Activated CD4-positive, alpha-beta T cell treated with anti-CD3 and anti-CD28 coated beads for 1 hour (primary cell): ENCODE data around the gene PLPP6.
"Not testable (repeated sequence)": the region's sequence is repeated elsewhere in the genome, so short reads cannot be mapped to it uniquely, and the experiment has no call there.

Source experiments
- DNase-seq: peaks from one replicate; pipeline ENCODE4 v3.0.0-alpha.2; 2020

Gene PLPP6

GRCh38 chr9:4662108-4662988, at the start of gene PLPP6:
PLPP6 (plus strand) TSS chr9:4662294; CDS start chr9:4662376, 82 bp downstream.
- DNase-seq: peak; percentile 59

GRCh38 chr9:4614627-4615026, 47.5 kb upstream of the PLPP6 start:
- no peak for DNase-seq

GRCh38 chr9:4615251-4615650, 46.8 kb upstream of the PLPP6 start:
- DNase-seq: no peak

DNA sequence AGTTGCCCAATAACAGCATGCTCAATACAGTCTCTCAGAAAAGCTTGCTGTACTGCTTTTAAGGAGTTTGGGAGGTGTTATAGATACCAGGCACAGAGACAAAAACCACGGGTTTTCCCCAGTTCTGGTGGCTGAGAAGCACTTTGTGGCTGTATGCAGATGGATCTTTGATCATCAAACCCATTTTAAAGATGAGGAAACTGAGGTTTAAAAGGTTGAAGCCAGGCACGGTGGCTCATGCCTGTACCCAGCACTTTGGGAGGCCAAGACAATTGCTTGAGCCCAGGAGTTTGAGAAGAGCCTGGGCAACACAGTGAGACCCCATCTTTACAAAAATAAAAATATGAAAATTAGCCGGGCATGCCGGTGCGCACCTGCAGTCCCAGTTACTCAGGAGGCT, 46.3 kb upstream of the PLPP6 start:
- no peak for DNase-seq

- no peak for DNase-seq
Observed at GRCh38 chr9:4617752-4618151, 44.3 kb upstream of the PLPP6 start.

DNA sequence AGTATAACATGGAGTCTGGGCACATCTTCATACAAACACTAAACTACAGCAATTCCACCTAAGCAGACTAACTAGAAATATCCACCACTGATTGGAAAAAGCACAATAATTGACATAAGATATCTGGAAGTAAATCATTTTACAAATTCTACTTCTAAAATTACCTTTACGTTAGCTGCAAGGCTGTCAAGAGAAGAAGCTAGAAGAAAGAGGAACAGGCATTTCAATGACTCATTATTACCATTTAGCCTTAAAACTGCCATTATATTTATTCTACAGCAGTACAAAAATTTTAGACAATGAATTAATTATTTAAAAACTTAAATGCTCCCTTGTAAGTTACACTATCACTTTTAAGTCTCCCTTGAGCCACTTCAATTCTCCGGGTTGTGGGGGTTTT, 43.4 kb upstream of the PLPP6 start:
- no peak for DNase-seq

GRCh38 chr9:4620057-4620765, 41.9 kb upstream of the PLPP6 start:
- no peak for DNase-seq

DNA sequence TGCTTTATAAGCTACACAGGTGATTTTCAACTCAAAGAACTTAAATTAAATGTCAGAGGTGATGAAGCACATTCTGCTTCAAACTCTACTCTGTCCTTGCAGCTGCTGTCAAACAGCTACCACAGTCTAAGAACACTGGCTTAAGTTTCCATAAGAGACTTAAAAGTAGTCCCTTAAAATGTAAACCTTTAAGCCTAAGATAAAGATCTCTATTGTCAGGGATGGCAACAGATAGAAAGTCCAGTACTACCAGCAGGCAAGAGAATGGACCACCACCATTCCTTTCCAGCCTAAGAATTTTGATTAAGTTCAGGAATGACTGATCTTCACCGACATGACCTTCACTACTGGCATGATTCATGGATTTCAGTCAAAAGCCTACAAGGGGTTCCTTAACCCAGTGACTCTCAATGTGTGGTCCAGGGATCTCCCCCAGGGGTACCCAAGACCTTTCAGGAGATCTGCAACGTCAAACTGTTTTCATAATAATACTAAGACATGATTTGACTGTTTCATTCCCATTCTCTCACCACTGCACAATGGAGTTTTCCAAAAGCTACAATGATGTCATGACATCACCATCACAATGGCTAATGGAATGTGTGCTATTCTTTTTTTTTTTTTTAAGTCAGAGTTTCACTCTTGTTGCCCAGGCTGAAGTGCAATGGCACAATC, 41.1 kb upstream of the PLPP6 start:
- no peak for DNase-seq

- DNase-seq: no peak
Observed at GRCh38 chr9:4622016-4622415, 40.1 kb upstream of the PLPP6 start.

GRCh38 chr9:4630836-4631235, 31.3 kb upstream of the PLPP6 start:
- DNase-seq: no peak

DNA sequence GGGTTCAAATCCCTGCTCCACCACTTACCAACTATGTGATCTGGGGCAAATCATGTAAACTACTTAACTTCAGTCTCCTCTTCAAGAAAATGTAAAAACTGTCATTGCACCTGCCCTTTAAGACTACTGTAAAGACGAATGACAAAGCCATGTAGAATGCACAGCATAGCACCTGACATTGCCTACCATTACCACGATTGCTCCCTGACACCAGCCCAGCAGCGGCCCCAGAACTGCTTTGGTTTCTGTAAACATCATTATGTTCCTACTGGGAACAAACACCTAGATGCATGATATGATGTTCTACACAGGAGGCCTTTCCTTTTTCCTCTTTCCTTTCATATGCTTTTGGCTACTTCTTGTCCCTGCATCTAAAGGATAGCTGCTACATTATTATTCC, 23.1 kb upstream of the PLPP6 start:
- no peak for DNase-seq

DNA sequence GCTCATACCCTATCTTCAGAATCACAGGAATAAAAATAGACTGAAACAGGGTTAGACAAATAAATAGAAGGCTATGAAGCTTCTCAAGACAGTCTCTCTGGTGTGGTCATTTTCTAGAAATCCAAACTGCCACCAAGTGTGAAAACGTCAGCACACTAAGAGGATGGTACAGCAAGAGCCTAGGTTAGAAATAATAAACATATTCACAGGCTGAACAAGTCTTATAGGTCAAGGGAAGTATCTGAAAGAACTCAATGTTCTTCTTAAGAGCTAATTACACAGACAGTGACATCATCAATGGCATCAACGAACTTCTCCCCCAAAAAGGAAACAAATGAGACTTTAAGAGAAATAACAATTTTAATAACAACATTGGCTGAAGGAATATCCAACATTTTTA, 22.7 kb upstream of the PLPP6 start:
- DNase-seq: no peak

DNA sequence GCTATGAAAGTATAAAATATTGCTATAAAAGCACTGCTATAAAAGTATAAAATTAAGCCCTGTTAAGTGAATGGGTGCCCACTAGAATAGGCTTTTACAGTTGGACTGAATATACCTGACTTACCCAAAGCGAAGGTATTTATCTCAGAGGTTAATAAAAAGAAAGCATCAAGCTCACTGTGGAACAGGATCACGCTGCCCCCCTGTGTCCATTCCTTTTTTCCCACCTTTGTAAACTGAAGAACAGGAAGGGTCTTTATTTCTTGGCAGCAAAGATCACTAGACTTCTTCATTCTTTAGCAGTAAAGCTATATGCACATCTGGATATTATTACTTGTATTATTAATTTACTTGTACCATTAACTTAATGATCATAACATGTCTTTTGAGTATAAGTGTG, 22.1 kb upstream of the PLPP6 start:
- DNase-seq: no peak

GRCh38 chr9:4642351-4642750, 19.7 kb upstream of the PLPP6 start:
- DNase-seq: no peak

DNA sequence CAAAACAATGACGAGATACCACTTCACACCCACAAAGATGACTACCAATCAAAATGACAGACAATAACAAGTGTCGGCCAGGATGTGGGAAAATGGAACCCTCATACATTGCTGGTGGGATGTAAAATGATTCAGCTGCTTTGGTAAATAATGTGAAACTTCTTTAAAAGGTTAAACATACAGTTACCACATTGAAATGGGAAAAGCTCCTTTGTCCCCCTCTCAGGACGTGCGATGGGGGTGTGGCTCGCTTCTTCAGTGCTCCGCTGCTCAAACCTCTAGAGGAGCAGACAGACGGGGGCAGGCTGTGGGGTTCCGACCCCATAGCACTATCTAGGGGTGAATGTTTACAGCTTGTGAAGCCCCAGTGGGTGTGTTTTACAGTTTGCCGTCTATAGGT, 8.0 kb upstream of the PLPP6 start:
- DNase-seq: no peak

- DNase-seq: no peak
Observed at GRCh38 chr9:4654538-4654937, 7.6 kb upstream of the PLPP6 start.

- not testable (repeated sequence) for DNase-seq
Observed at GRCh38 chr9:4656196-4656595, 5.9 kb upstream of the PLPP6 start.

GRCh38 chr9:4656621-4657020, 5.5 kb upstream of the PLPP6 start:
- DNase-seq: no peak

DNA sequence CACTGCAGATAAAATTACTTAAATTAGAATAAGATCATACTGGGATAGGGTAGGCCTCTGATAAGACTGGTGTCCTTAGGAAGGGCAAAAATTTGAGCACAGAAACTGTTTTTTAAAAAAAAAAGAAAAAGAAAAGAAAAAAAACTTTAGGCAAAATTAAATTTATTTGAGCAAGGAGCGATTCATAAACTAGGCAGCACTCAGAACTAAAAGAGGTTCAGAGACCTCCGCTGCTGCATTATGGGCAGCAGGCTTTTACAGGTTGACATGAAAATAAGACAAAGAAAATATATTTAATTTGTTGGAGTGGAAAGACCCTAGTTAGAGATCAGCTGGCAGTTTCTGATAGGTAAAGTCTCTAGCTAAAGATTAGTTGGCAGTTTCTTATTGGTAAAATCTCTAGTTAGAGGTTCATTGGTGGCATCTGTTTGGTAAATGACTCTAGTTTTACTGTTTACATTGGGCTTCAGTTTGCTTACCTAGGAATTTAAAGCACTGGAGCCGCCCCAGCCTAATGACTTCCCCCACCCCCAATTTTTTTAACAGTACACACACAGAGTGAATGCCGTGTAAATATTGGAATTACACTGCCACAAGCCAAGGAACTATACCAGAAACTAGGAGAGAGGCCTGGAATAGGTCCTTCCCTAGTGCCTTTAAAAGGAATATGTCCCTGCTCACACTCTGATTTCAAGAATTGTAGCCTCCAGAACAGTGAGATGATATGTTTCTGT, 4.5 kb upstream of the PLPP6 start:
- no peak for DNase-seq

GRCh38 chr9:4660665-4661064, 1.4 kb upstream of the PLPP6 start:
- DNase-seq: not testable (repeated sequence)

DNA sequence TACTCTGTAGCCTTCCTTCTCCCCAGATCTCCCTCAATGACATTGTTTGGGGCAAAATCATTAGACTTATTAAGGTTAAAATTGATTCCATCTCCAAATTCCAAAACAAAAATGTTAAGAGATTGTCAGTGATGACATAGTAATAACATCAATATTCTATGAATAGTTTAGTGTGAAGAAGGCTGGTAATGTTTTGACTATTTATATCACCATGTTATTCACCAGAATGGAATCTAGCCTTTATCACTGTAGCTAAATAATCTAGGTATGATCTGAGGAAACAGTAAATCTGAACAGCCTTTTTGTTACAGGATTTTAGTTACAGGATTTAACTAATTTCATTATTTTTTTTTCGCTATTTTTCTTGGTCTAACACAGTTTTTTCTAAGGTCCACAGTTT, 929 bp upstream of the PLPP6 start:
- no peak for DNase-seq

- DNase-seq: no peak
Observed at GRCh38 chr9:4661611-4662010, 483 bp upstream of the PLPP6 start.
